DOHH2 (cell line): Measurements from ENCODE around the gene KCNIP1.

ENCODE experiments used
- H3F3A ChIP-seq: fragments of 200-600 bp; sonication (generic), shearing (Covaris generic); 2 replicates; pipeline ENCODE4 v1.6.0; 2016; ENCODE audit warnings: antibody characterized with exemption, mild to moderate bottlenecking; ENCODE audit not compliant: control insufficient read depth, insufficient read depth
- H3K27ac ChIP-seq: fragments of 200-600 bp; sonication (generic); 2 replicates; pipeline ENCODE4 v1.5.1; 2014; ENCODE audit warnings: low read depth, mild to moderate bottlenecking, low read length, moderate library complexity
- H3K27me3 ChIP-seq: fragments of 200-600 bp; sonication (generic); 2 replicates; pipeline ENCODE4 v1.6.1; 2014; ENCODE audit warnings: mild to moderate bottlenecking, low read length, mixed read lengths; ENCODE audit not compliant: control insufficient read depth
- H3K36me3 ChIP-seq: fragments of 200-600 bp; sonication (generic); 2 replicates; pipeline ENCODE4 v1.6.1; 2014; ENCODE audit warnings: mild to moderate bottlenecking, low read length, moderate library complexity, mixed read lengths; ENCODE audit not compliant: control insufficient read depth
- H3K4me1 ChIP-seq: fragments of 200-600 bp; sonication (generic); 2 replicates; pipeline ENCODE4 v1.6.1; 2014; ENCODE audit warnings: mild to moderate bottlenecking, low read length, mixed read lengths; ENCODE audit not compliant: control insufficient read depth
- H3K4me2 ChIP-seq: fragments of 200-600 bp; sonication (generic); 2 replicates; pipeline ENCODE4 v1.6.0; 2014; ENCODE audit warnings: mild to moderate bottlenecking, low read length, moderate library complexity
- H3K4me3 ChIP-seq: fragments of 200-600 bp; sonication (generic); 2 replicates; pipeline ENCODE4 v1.5.1; 2014; ENCODE audit warnings: mild to moderate bottlenecking, low read length, mixed read lengths
- H3K79me2 ChIP-seq: fragments of 200-600 bp; sonication (generic); 2 replicates; pipeline ENCODE4 v1.6.1; 2014; ENCODE audit warnings: mild to moderate bottlenecking, low read length, mixed read lengths; ENCODE audit not compliant: control insufficient read depth
- H3K9me2 ChIP-seq: fragments of 200-600 bp; sonication (generic); replicated peaks from 2 replicates; pipeline ENCODE4 v1.6.1; 2014; ENCODE audit warnings: mild to moderate bottlenecking, low read length, mixed read lengths; ENCODE audit not compliant: control insufficient read depth
- H3K9me3 ChIP-seq: fragments of 200-600 bp; sonication (generic); 2 replicates; pipeline ENCODE4 v1.6.1; 2014; ENCODE audit warnings: antibody characterized with exemption, low read length, mixed read lengths; ENCODE audit not compliant: control insufficient read depth, insufficient read depth
- H4K20me1 ChIP-seq: fragments of 200-600 bp; sonication (generic); 2 replicates; pipeline ENCODE4 v1.6.0; 2014; ENCODE audit warnings: low read depth, mild to moderate bottlenecking, antibody characterized with exemption, low read length, moderate library complexity; ENCODE audit not compliant: control insufficient read depth, insufficient read depth
- CTCF ChIP-seq: fragments of 200-600 bp; sonication (generic); IDR thresholded peaks from one replicate; pipeline ENCODE4 v1.5.1; 2014; ENCODE audit warnings: antibody characterized with exemption, mild to moderate bottlenecking, low read depth, low read length; ENCODE audit not compliant: poor library complexity, severe bottlenecking
- EZH2phosphoT487 ChIP-seq: fragments of 200-600 bp; sonication (generic); IDR thresholded peaks from 2 replicates; pipeline ENCODE4 v1.6.1; 2017; ENCODE audit warnings: borderline replicate concordance, mild to moderate bottlenecking, antibody characterized with exemption, low read length, moderate library complexity, mixed read lengths

Gene KCNIP1

GRCh38 chr5:170503990-170504596 is at the start of gene KCNIP1:
Gene KCNIP1 (plus strand): TSS chr5:170504020.
- H3F3A ChIP-seq: no peaks in the 10 kb centered on the region
- no peak within 1 kb of the TSS for H3K4me2 ChIP-seq
- H3K9me2 ChIP-seq: no peaks in the 10 kb centered on the region
- H3K4me3 ChIP-seq: no peak within 1 kb of the TSS
- TF ChIP-seq EZH2phosphoT487: no peak
- TF ChIP-seq CTCF: no peak
- H3K27me3 ChIP-seq: no peaks in the 10 kb centered on the region; the same call in 1 of the 2 replicates
- no peaks in the 10 kb centered on the region for H3K4me1 ChIP-seq
- H3K79me2 ChIP-seq: no peaks in the 10 kb centered on the region
- no peaks in the 10 kb centered on the region for H3K36me3 ChIP-seq
- H3K9me3 ChIP-seq: no peaks in the 10 kb centered on the region
- no peak within 1 kb of the TSS for H3K27ac ChIP-seq
- no peaks in the 10 kb centered on the region for H4K20me1 ChIP-seq

- Histone ChIP-seq H3K9me3 (no peaks in the 10 kb centered on the region), H3K9me2 (no peaks in the 10 kb centered on the region), H3K4me3 (no peak overlapping the region), H4K20me1 (no peaks in the 10 kb centered on the region), H3K4me2 (no peak overlapping the region), H3K4me1 (no peaks in the 10 kb centered on the region), H3K27me3 (no peaks in the 10 kb centered on the region), H3K27ac (no peak overlapping the region), H3F3A (no peaks in the 10 kb centered on the region), H3K79me2 (no peaks in the 10 kb centered on the region), H3K36me3 (no peaks in the 10 kb centered on the region)
- no peak for TF ChIP-seq EZH2phosphoT487
- TF ChIP-seq CTCF: no peak
Measured at GRCh38 chr5:170463426-170463825, 40.4 kb upstream of the KCNIP1 start.

GRCh38 chr5:170464280-170465127 is 39.3 kb upstream of the KCNIP1 start:
- Histone ChIP-seq H3K9me2 (no peaks in the 10 kb centered on the region), H3K4me3 (no peak overlapping the region)
- TF ChIP-seq EZH2phosphoT487 (no peak), CTCF (no peak)

More at GRCh38 chr5:170464280-170465127, 39.3 kb upstream of the KCNIP1 start:
- Histone ChIP-seq H3K4me2 (no peak overlapping the region), H4K20me1 (no peaks in the 10 kb centered on the region), H3K36me3 (no peaks in the 10 kb centered on the region), H3K4me1 (no peaks in the 10 kb centered on the region), H3K79me2 (no peaks in the 10 kb centered on the region), H3F3A (no peaks in the 10 kb centered on the region), H3K9me3 (no peaks in the 10 kb centered on the region), H3K27me3 (no peaks in the 10 kb centered on the region), H3K27ac (no peak overlapping the region)
